ENCODE results near the gene SGSH.

DNA sequence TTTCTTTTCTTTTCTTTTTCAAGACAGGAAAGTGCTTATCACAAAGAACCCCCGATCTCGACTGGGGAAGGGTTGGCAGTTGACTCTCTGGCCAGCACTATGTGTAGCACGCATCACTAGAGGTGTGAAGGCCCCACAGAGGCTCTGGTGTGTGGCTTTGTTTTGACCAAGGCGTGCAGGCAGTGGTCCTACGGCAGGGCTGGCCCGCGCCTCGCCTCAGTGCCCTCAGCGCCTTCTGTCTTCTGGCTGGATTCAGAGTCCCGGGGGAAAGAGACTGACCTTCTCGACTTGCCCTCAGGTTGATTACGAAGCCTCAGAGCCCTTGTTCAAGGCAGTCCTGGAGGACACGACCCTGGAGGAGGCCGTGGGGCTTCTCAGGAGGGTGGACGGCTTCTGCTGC is 18.7 kb downstream of the SGSH start:
- TF ChIP-seq, protein P1, sequence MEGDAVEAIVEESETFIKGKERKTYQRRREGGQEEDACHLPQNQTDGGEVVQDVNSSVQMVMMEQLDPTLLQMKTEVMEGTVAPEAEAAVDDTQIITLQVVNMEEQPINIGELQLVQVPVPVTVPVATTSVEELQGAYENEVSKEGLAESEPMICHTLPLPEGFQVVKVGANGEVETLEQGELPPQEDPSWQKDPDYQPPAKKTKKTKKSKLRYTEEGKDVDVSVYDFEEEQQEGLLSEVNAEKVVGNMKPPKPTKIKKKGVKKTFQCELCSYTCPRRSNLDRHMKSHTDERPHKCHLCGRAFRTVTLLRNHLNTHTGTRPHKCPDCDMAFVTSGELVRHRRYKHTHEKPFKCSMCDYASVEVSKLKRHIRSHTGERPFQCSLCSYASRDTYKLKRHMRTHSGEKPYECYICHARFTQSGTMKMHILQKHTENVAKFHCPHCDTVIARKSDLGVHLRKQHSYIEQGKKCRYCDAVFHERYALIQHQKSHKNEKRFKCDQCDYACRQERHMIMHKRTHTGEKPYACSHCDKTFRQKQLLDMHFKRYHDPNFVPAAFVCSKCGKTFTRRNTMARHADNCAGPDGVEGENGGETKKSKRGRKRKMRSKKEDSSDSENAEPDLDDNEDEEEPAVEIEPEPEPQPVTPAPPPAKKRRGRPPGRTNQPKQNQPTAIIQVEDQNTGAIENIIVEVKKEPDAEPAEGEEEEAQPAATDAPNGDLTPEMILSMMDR (IDR thresholded peaks at IDR 0.05; ENCODE audit: poor library complexity), result no peak
- TF ChIP-seq EZH2 (IDR thresholded peaks at IDR 0.05; ENCODE audit: borderline replicate concordance) (no peak), EZH2phosphoT487 (IDR thresholded peaks at IDR 0.05; ENCODE audit: low read depth, severe bottlenecking, unreplicated experiment) (no peak)

Measured in hepatocyte (in vitro differentiated cells).